ENCODE results near the gene P2RX6.

GRCh38 chr22:20980523-20980922 is 34.4 kb upstream of the P2RX6 start:
- TF ChIP-seq CTCF (optimal IDR thresholded peaks at IDR 0.05 in 1 of 3, IDR thresholded peaks at IDR 0.05 in 1 of 3, conservative IDR thresholded peaks at IDR 0.05 in 1 of 3; ENCODE audit: extremely low read depth in 1 of 3, insufficient read depth in 2 of 3, low read length in 3 of 3) = no peak
- TF ChIP-seq EZH2 (IDR thresholded peaks at IDR 0.05; ENCODE audit: low read length) = no peak
